SU-DHL-6 (cell line): ENCODE data around the gene PLAAT4.

ENCODE experiments used
- CTCF ChIP-seq: fragments of 200-600 bp; sonication (generic); IDR thresholded peaks from one replicate; pipeline ENCODE4 v1.5.1; 2017; ENCODE audit warnings: antibody characterized with exemption, mild to moderate bottlenecking, low read length, moderate library complexity; ENCODE audit not compliant: insufficient read depth, poor library complexity, severe bottlenecking
- EZH2phosphoT487 ChIP-seq: fragments of 200-600 bp; sonication (generic), shearing (Covaris generic); conservative IDR thresholded peaks from 2 replicates; pipeline ENCODE4 v1.6.1; 2018; ENCODE audit warnings: mild to moderate bottlenecking, antibody characterized with exemption, low read length, moderate library complexity, mixed read lengths

- TF ChIP-seq CTCF (no peak), EZH2phosphoT487 (no peak)
These were observed 26.1 kb upstream of the PLAAT4 start for GRCh38 chr11:63510360-63511047.
